B cell (primary cell): Measurements from ENCODE around the gene USP27X. TPM values are rescaled to one million over a fixed set of nuclear protein-coding genes. Genes with fewer than 3 reads are reported as not detected.

Source experiments
- ATAC-seq: fragments of 200-7000 bp; cut with Tn5 transposase; one replicate; pipeline ENCODE4 v1.10.0; 2021; ENCODE audit warnings: low read depth, mild to moderate bottlenecking, moderate number of reproducible peaks, moderate library complexity
- CTCF ChIA-PET: fragments of 350-600 bp; sonication (Branson Sonifier 250); formaldehyde crosslinking; loops from one replicate; lab custom pipeline; 2021; ENCODE audit warnings: antibody characterized with exemption, inconsistent platforms; lab: Charles Lee
- POLR2A ChIA-PET: fragments of 350-600 bp; sonication (Branson Sonifier 250); formaldehyde crosslinking; loops from one replicate; lab custom pipeline; 2021; ENCODE audit warnings: antibody characterized with exemption; lab: Charles Lee
- DNase-seq: peaks from one replicate; pipeline ENCODE4 v3.0.0; 2013
- H2AFZ ChIP-seq: 2 replicates; pipeline ENCODE4 v1.6.1; 2012; ENCODE audit warnings: mild to moderate bottlenecking, low read depth, low read length; ENCODE audit not compliant: insufficient read depth, poor library complexity, severe bottlenecking
- H3K27ac ChIP-seq, 2 donors: 1 replicate in 1 of 2; 2 replicates in 1 of 2; pipeline ENCODE4 v1.5.1; 2012 to 2013; ENCODE audit warnings: low read length in 2 of 2, mild to moderate bottlenecking in 2 of 2, moderate library complexity in 1 of 2
- H3K27me3 ChIP-seq, 4 experiments: fragments of 200-600 bp in 1 of 4; sonication (generic) in 1 of 4; replicated peaks in 1 of 4; 1 replicate in 2 of 4; 2 replicates in 2 of 4; pipeline versions ENCODE4 v1.6.1 to v1.7.0; 2013 to 2016; ENCODE audit warnings: low read length in 3 of 4, mild to moderate bottlenecking in 2 of 4, mixed read lengths in 1 of 4, moderate library complexity in 1 of 4; ENCODE audit not compliant: insufficient read depth in 4 of 4, control insufficient read depth in 3 of 4; ENCODE audit errors: control extremely low read depth in 1 of 4
- H3K36me3 ChIP-seq, 2 experiments: replicated peaks in 1 of 2; 1 replicate in 1 of 2; 2 replicates in 1 of 2; pipeline versions ENCODE4 v1.6.1 to v1.7.1; 2013; ENCODE audit warnings: low read length in 1 of 2; ENCODE audit not compliant: insufficient read depth in 2 of 2, control insufficient read depth in 1 of 2; ENCODE audit errors: control extremely low read depth in 1 of 2, extremely low read depth in 1 of 2
- H3K4me1 ChIP-seq, 2 donors: fragments of 200-600 bp in 1 of 2; sonication (generic) in 1 of 2; 1 replicate in 1 of 2; 2 replicates in 1 of 2; pipeline versions ENCODE4 v1.5.1 to v1.6.1; 2013 to 2017; ENCODE audit warnings: low read length in 2 of 2; ENCODE audit not compliant: control insufficient read depth in 2 of 2, insufficient read depth in 2 of 2
- H3K4me2 ChIP-seq: replicated peaks from 2 replicates; pipeline ENCODE3; 2012; ENCODE audit warnings: mild to moderate bottlenecking, low read depth, low read length; ENCODE audit not compliant: poor library complexity, severe bottlenecking
- H3K4me3 ChIP-seq, 5 experiments: fragments of 200-600 bp in 1 of 5; sonication (generic) in 1 of 5; 1 replicate in 3 of 5; 2 replicates in 2 of 5; pipeline versions ENCODE4 v1.5.1 to v1.7.0; 2011 to 2016; ENCODE audit warnings: low read length in 4 of 5, mild to moderate bottlenecking in 4 of 5, low read depth in 2 of 5, control low read depth in 1 of 5, moderate library complexity in 1 of 5; ENCODE audit not compliant: insufficient read depth in 1 of 5; ENCODE audit errors: control extremely low read depth in 1 of 5, extremely low read depth in 1 of 5
- H3K79me2 ChIP-seq: fragments of 200-600 bp; sonication (generic); one replicate; pipeline ENCODE4 v1.6.0; 2016; ENCODE audit warnings: low read length; ENCODE audit not compliant: control insufficient read depth, insufficient read depth
- H3K9ac ChIP-seq: fragments of 200-600 bp; sonication (generic); 2 replicates; pipeline ENCODE4 v1.6.1; 2017; ENCODE audit warnings: mild to moderate bottlenecking, low read length, moderate library complexity
- H3K9me3 ChIP-seq, 3 donors: one replicate each; pipeline versions ENCODE4 v1.6.1 to v1.7.1; 2013; ENCODE audit warnings: low read length in 2 of 3; ENCODE audit not compliant: control insufficient read depth in 2 of 3, insufficient read depth in 1 of 3; ENCODE audit errors: control extremely low read depth in 1 of 3
- H4K20me1 ChIP-seq: 2 replicates; pipeline ENCODE4 v1.6.0; 2012; ENCODE audit warnings: mild to moderate bottlenecking, low read length; ENCODE audit not compliant: insufficient read depth, control insufficient read depth, poor library complexity, severe bottlenecking
- H3K27ac Mint-ChIP-seq: one replicate; pipeline ENCODE4 v1.8.0; 2021; ENCODE audit warnings: mixed read lengths
- H3K27me3 Mint-ChIP-seq: one replicate; pipeline ENCODE4 v1.8.0; 2021; ENCODE audit warnings: mixed read lengths
- H3K4me1 Mint-ChIP-seq: one replicate; pipeline ENCODE4 v1.8.0; 2021; ENCODE audit warnings: mixed read lengths
- H3K4me3 Mint-ChIP-seq: one replicate; pipeline ENCODE4 v1.8.0; 2021; ENCODE audit warnings: mixed read lengths
- H3K9me3 Mint-ChIP-seq: one replicate; pipeline ENCODE4 v1.8.0; 2022; ENCODE audit warnings: mixed read lengths; ENCODE audit not compliant: insufficient read depth
- CTCF ChIP-seq: fragments of 200-600 bp; IDR thresholded peaks from one replicate; pipeline ENCODE4 v1.8.0; 2022; ENCODE audit warnings: antibody characterized with exemption, mild to moderate bottlenecking
- EZH2 ChIP-seq: IDR thresholded peaks from 2 replicates; pipeline ENCODE4 v1.6.1; 2012; ENCODE audit warnings: borderline replicate concordance, low read depth, mild to moderate bottlenecking, moderate library complexity, low read length; ENCODE audit not compliant: insufficient read depth, poor library complexity, severe bottlenecking
- WGBS: methylation state at CpG from one replicate; pipeline ENCODE4 v1.1.5; 2013; ENCODE audit warnings: missing lambda C conversion rate; ENCODE audit not compliant: insufficient coverage; 5-methylcytosine and 5-hydroxymethylcytosine counted together
- intact Hi-C: fragments of 100-400 bp; cut with micrococcal nuclease; formaldehyde crosslinking; loops from one replicate; pipeline ENCODE4 v1.10.0; 2022
- polyA plus RNA-seq: library from polyadenylated mRNA; depleted of rRNA; stranded (reverse); fragments of >200 nt; gene quantifications from 2 replicates; pipeline ENCODE4 v1.2.3, GENCODE V29; 2012
- total RNA-seq, 2 donors: library from RNA; stranded (reverse); fragments of 120-200 nt in 1 of 2; gene quantifications; 1 replicate in 1 of 2; 2 replicates in 1 of 2; pipeline versions ENCODE4 v1.2.3 to v1.2.4, GENCODE V29; 2013 to 2022

The USP27X gene
- total and polyA plus RNA-seq, 2 donors (not counting 1 experiment from before 2014, with no cell fraction given) = 1.6 to 6.1 TPM

GRCh38 chrX:49862093-49862492, 17.2 kb upstream of the USP27X start:
- Mint-ChIP-seq H3K4me3 (no peak overlapping the region), H3K4me1 (no peaks in the 10 kb centered on the region), H3K27ac (no peak overlapping the region), H3K9me3 (no peaks in the 10 kb centered on the region), H3K27me3 (peaks cover 9% of the 10 kb centered on the region)
- intact Hi-C loops = no loop called here
- Histone ChIP-seq H3K27me3 (no peaks in the 10 kb centered on the region), H4K20me1 (no peaks in the 10 kb centered on the region), H3K4me1 (no peaks in the 10 kb centered on the region), H3K9ac (no peak overlapping the region), H3K36me3 (no peaks in the 10 kb centered on the region), H3K9me3 (no peaks in the 10 kb centered on the region), H3K27ac (no peak overlapping the region), H2AFZ (no peak overlapping the region), H3K4me3 (no peak overlapping the region), H3K4me2 (no peak overlapping the region), H3K79me2 (no peaks in the 10 kb centered on the region)
- CTCF ChIA-PET = no interaction called here
- ATAC-seq = no peak
- no peak for DNase-seq
- TF ChIP-seq CTCF (no peak), EZH2 (no peak)
- POLR2A ChIA-PET = no interaction called here

GRCh38 chrX:49868739-49869138, 10.5 kb upstream of the USP27X start:
- no peak for ATAC-seq
- H3K27ac ChIP-seq = no peak overlapping the region
- TF ChIP-seq CTCF = no peak
- TF ChIP-seq EZH2 = no peak
- H3K36me3 ChIP-seq = no peaks in the 10 kb centered on the region
- H3K27me3 ChIP-seq = peaks cover 0 to 7% (median 0%) of the 10 kb centered on the region in 4 experiments
- H3K4me2 ChIP-seq = no peak overlapping the region
- H3K4me1 Mint-ChIP-seq = no peaks in the 10 kb centered on the region
- no peak overlapping the region for H3K9ac ChIP-seq
- H3K27me3 Mint-ChIP-seq = peaks cover 3% of the 10 kb centered on the region
- H3K4me1 ChIP-seq = no peaks in the 10 kb centered on the region
- POLR2A ChIA-PET = no interaction called here
- H3K27ac Mint-ChIP-seq = no peak overlapping the region
- H3K79me2 ChIP-seq = no peaks in the 10 kb centered on the region
- CTCF ChIA-PET = no interaction called here
- intact Hi-C loops = no loop called here
- no peak overlapping the region for H3K4me3 ChIP-seq
- no peak overlapping the region for H3K4me3 Mint-ChIP-seq
- no peaks in the 10 kb centered on the region for H3K9me3 ChIP-seq
- DNase-seq = no peak
- WGBS = no CpG with 5 or more reads among the region's 1 CpG
- H2AFZ ChIP-seq = no peak overlapping the region
- no peaks in the 10 kb centered on the region for H4K20me1 ChIP-seq
- no peaks in the 10 kb centered on the region for H3K9me3 Mint-ChIP-seq
